Endothelial cell of hepatic sinusoid (primary cell): Measurements from ENCODE around the gene MT2A.
"Not testable (repeated sequence)": the region's sequence is repeated elsewhere in the genome, so short reads cannot be mapped to it uniquely, and the experiment has no call there.

ENCODE experiments used
- in situ Hi-C: cut with HindIII; loops from 2 replicates; pipeline ENCODE4 v1.10.0; 2017; ENCODE audit warnings: low sequenced_read_pairs

Gene MT2A

DNA sequence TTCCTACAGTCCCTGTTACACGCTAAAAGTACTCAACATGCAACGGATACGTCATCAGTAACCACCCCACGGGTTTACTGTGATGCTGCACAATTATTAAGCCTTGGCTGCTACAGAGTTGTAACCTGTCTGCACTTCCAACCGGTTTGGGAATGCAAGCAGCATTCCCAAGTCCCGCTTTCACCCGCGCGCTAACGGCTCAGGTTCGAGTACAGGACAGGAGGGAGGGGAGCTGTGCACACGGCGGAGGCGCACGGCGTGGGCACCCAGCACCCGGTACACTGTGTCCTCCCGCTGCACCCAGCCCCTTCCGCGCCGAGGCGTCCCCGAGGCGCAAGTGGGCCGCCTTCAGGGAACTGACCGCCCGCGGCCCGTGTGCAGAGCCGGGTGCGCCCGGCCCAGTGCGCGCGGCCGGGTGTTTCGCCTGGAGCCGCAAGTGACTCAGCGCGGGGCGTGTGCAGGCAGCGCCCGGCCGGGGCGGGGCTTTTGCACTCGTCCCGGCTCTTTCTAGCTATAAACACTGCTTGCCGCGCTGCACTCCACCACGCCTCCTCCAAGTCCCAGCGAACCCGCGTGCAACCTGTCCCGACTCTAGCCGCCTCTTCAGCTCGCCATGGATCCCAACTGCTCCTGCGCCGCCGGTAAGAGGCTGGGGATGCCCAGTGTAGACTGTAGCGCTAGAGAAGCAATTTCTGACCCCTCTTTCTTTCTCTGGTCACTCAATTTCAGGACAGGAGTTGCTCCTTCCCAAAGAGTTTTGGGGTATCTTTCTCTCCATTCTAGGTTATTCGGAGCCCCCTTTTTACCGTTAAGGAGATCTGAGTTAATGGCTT, at the start of gene MT2A:
TSS of gene MT2A (plus strand) at position 542 of the 833 bp plus-strand sequence. CDS start at position 614, 72 bp downstream.
- in situ Hi-C loops, result no loop called here

DNA sequence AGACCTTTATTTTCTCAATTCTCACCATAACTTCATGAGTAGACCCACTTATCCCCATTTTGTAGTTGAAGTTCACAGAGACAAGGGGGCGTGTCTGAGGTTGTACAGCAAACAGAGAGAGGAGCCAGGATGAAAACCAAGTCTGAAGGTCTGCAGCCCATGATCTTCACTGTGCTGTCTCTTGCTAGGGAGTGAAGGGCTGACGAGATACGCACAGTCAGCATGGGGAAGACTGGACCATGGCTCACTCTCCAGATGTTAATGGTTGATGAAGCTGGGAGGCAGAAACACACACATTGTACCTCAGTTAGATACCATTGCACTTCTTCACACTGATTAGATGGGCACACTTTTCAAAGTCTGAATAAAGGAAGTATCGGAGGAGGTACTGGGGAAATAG, 49.3 kb upstream of the MT2A start:
- in situ Hi-C loops, result no loop called here

DNA sequence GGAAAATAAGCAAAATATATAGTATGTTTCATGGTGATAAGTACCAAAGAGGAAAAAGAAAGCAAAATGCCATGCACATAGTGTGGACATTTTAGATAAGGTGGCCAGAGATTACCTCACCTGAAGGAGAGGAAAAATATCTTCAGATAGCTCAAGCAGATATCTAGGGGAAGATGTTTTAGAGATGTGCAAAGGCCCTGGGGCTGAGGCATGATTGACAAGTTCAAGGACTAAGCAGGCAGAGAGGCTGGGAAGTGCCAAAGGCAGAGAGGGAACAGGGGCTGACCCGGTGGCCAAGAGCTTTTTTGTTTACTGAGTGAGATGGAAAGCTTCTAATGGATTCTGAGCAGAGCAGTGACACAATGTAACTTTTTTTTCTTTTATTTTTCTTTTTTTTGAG, 47.9 kb upstream of the MT2A start:
- in situ Hi-C loops, result no loop called here

DNA sequence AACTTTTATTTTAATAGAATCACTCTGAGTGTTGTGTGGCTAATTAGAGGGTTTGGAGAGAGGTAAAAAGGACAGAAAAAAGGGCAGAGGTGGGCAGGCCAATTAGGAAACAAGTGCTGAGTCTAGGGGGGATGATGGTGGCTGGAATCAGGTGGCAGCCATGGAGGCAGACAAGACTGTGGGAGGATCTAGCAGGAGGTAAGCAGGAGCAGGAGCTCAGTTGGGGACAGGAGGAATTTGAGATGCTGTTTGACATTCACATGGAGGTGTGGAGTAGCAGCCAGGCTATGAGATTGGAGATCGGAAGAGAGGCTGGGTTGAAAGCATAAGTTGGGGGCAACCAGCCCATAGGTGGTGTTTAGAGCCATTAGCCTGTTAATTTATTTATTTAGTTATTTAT, 47.3 kb upstream of the MT2A start:
- in situ Hi-C loops, result no loop called here

DNA sequence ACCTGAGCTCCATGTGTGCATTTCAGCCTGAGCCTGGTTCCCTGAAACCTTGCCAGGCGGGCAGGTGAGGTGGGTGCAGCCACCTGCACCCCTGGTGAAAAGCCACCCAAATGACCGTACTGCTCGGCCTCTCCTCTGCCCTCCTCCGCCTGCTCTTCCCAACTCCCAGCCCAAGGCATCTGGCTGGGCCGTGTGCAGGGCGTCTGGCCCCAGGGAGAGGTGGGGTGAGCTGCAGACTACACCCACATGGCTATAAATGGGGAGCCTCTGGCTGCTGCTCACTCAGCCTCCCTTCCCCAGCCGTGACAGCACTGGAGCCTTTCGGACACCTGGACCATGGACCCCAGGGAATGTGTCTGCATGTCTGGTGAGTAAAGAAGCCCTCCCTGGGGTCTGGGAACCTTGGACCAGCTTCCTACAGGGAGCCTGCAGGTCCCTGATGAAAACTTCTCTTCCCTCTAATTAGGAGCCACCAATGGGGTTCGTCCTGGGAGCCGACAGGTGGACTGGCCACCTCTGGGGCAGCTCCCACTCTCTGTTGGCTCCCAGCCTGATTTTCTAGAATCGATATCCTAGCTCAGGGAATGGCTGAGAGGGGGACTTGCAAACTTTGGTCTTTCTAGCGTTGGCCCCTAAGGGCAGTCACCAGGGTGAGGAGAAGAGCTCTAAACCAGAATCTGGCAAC, 43.4 kb upstream of the MT2A start, which contains the start of gene MT4:
TSS of gene MT4 (plus strand) at position 281 of the 685 bp plus-strand sequence. CDS start at position 337, 56 bp downstream.
- in situ Hi-C loops, result loop anchor here (5.0 kb wide), 1 partner anchor 87 kb away; the partner anchor contains the start of gene MT1B

DNA sequence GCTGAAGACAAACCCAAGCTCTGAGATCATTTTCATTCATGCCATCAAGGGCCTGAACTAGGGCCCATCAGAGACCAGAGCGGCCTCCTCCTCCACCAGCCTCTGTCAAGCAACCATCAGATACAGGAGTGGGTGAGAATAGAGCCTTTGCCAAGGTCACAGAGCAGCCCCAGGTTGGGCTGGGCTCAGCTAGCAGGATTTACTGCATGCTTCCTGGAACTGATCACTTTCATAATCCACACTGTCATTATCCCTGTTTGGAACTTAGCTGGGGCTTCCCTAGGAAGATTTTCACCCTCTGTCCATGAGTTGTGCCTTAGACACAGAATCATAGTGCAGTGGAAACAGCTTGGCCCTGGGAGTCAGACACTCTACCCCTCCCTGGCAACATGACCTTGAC, 38.4 kb upstream of the MT2A start:
- in situ Hi-C loops, result loop anchor here (5.0 kb wide), 1 partner anchor 82 kb away; the partner anchor contains the start of gene MT1B

DNA sequence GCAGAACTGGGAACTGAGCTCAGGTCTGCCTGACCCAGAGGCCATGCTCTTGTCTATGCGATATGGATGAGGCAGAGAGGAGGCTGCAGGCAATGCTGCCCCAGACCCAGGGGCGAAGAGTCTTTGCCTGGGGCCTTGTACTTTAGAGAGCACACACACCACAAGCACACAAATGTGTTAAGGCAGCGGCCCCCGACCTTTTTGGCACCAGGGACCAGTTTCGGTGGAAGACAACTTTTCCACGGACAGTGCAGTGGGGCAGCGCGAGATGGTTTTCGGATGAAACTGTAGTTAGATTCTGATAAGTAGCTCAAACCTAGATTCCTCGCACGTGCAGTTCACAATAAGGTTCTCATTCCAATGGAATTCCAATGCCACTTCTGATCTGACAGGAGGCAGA, 36.9 kb upstream of the MT2A start:
- in situ Hi-C loops, result no loop called here

DNA sequence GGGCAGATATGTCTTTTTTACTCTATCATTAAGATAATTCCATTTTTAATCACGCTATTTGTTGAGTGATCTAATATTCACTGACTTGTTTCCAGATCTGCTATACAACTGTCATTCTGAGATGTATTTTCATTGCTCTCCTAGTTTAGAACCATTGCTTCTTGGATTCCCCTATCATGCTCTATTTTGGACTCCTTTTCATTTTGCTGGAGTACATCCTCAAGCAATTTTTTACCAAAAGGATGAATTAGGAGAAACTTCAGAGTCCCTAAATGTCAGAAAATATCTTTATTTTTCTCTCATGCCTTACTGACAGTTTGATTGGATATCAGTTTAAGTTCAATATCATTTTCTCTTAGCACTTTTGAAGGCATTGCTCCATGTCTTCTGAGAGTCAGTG, 33.8 kb upstream of the MT2A start:
- in situ Hi-C loops, result no loop called here

DNA sequence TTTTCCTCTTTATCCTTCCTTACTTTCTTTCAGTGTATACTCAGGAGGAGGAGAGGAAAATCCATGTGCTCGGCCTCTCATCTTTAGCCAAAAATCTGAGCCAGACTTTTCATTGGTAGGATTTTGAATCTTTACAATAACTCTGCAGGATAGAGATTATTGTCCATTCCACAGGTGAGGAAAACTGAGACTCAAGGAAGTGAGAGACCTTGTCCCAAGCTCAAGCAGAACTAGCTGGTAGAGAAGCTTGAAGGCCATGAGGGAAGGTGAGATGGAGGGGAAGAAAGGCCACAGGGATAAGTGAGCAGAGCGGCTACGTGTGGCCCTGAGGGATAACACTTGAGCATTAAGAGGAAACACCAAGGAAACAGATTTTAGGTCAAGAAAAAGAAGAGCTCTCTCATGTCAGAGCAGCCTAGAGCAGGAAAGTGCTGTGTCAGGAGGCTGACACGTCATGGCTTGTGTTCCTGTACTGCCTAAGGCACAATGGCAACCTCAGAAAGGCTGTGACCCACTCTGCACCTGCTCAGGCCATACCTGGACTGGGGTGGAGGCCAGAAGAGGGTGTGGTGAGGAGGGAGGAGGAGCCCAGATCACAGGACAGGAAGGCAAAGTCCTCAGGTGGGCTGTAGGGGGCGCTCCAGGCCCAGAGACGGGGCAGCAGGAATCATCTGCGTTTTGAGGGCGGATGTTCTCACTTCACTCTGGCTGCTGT, 31.6 kb upstream of the MT2A start:
- in situ Hi-C loops, result no loop called here

DNA sequence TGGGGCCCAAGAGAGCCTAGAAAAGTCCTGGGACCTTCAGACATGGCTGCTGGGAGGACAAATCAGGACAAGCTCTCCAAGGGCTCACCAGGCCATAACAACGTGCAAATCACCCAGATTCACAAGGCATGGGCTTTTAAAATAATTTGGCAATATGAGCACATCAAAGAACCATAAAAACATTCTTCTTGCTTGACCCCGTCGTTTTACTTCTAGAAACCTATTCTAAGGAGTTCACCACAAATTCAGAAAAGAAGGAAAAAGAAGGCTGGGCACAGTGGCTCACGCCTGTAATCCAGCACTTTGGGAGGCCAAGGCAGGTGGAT, 31.1 kb upstream of the MT2A start:
- in situ Hi-C loops, result no loop called here

DNA sequence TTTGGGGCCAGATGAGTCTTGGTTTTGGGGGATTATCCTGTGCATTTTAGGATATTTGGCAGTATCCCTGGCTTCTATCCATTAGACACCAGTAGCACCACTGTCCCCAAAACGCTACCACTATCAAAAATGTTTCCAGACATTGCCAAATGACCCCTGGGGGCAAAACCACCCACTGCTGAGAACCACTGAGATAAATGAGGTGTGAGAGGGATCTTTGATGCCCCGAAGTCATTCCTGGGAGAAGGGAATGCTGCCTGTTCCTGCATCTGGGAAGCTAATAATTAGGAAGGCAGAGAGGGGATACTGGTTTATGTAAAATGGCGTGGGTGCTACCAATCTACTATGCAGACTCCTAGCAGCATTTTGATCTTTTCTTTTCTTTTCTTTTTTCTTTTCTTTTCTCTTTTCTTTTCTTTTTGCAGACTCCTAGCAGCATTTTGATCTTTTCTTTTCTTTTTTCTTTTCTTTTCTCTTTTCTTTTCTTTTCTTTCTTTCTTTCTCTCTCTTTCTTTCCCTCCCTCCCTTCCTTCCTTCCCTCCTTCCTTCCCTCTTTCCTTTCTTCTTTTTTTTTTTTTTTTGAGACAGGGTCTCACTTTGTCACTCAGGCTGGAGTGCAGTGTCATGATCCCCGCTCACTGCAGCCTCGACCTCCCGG, 27.9 kb upstream of the MT2A start:
- in situ Hi-C loops, result no loop called here

DNA sequence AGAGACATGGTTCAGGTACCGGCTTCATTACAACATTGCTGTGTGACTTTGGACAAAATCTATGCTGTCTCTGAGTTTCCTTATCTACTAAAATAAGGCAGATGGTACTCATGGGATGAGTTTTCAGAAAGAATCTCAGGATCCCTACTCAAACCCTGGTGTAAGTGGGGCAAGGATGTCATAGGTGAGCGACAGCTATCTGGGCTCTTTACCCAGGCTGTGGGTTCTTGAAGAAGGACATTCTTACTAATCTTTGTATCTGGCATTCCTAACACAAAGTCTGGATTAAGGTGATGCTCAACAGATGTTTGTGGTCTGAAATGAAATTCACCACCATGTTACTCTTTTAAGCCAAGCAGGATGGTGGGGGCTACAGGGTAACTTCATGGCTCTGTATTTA, 25.5 kb upstream of the MT2A start:
- in situ Hi-C loops, result not testable (repeated sequence)

DNA sequence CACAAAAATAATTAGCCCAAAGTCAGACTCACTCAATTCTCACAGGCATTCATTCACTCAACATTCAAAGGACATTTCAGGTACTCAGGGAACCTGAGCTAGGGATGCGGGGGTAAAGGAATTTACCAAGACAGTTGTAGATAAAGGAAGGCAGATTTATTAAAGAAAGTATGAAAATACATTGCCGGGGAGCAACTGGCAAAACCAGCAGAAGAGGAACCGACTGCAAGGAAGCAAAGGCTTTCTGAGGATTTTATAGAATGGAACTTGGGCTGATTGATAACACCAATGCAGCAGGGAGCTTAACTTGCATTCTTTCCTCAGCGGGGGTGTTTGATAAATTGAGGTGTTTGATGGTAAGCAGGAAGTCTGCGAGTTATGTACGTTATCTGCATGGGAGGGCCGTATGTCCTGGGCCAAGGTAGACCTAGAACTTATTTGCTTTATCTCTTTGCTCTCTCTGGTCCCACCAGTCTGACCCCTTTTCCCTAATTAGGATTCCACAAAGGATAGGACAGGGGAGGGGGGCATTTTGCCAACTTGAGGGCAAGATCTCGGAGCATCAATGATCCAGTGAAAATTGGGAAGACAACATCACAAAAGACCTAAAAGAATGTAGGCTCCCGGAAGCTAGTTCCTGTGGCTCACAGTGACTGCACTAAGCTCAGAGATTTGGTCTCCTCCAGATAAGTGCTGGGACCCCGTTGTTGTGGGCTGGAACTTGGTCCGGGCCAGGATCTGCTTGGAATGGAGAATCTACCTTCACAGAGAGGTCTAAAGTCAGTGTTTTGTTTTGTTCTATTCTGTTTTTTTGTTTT, 24.8 kb upstream of the MT2A start:
- in situ Hi-C loops, result no loop called here

DNA sequence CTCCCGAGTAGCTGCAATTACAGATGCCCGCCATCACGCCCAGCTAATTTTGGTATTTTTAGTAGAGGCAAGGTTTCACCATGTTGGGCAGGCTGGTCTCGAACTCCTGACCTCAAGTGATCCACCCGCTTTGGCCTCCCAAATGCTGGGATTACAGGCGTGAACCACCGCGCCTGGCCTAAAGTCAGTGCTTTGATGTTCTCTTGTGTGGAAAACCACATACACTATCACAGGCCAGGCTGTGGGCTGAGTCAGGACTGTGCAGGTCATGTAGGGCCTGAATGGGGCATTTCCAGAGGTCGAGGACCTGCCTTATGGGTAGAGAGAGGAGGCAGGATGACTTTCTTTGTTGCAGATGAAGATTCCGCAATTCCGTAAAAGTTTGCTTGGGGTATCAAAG, 24.1 kb upstream of the MT2A start:
- in situ Hi-C loops, result no loop called here

DNA sequence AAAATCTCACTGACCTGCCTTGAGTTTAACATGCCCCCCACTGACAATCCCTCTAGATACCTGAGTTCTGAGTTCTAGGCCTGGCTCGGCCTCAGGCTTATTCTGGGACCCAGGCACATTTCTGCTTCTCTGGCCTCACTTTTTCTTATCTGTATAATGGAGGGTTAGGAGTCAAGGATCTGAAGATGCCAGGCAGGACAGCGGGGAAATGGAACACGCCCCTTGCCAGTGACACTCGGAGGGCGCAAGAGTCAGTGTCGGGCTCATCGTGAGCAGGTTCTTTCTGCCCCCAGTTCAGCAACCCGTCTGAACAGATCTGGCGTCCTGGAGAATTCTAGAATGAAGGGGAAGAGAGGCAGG, 19.6 kb upstream of the MT2A start:
- in situ Hi-C loops, result no loop called here

DNA sequence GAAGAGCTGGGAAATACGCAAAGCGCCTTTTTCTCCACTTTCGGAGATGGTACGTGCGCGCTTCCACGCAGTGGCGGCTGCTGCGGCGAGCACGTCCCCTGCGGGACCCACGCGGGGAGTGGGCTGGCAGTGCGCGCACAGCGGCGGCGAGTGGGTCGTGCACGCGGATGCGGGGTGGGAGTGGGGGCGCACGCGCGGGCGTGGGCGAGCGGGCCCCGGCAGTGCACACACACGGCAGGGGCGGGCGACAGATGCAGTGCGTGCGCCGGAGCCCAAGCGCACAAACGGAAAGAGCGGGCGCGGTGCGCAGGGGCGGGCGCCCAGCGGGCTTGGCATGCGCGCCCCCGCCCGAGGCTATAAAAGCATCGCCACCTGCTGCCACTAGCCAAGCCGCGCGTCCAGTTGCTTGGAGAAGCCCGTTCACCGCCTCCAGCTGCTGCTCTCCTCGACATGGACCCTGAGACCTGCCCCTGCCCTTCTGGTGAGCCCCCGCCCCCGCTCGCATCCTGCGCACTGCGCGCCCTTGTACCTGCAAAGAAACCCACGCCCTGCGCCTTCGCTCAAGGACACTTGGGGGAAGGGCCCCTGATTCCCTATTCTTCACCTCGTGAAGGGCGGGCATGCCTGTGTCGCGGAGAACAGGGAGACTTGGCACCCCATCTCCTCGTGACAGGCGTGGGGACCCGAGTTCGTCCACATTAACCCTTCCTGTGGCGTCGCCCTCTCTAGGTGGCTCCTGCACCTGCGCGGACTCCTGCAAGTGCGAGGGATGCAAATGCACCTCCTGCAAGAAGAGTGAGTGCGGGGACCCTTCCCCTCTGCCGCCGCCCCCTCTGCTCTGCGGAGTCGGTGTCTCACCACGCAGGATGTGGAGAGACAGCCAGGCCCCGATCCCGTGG, 19.0 kb upstream of the MT2A start, which contains the start of gene MT3:
TSS of gene MT3 (plus strand) at position 388 of the 899 bp plus-strand sequence. CDS start at position 451, 63 bp downstream.
- in situ Hi-C loops, result no loop called here

DNA sequence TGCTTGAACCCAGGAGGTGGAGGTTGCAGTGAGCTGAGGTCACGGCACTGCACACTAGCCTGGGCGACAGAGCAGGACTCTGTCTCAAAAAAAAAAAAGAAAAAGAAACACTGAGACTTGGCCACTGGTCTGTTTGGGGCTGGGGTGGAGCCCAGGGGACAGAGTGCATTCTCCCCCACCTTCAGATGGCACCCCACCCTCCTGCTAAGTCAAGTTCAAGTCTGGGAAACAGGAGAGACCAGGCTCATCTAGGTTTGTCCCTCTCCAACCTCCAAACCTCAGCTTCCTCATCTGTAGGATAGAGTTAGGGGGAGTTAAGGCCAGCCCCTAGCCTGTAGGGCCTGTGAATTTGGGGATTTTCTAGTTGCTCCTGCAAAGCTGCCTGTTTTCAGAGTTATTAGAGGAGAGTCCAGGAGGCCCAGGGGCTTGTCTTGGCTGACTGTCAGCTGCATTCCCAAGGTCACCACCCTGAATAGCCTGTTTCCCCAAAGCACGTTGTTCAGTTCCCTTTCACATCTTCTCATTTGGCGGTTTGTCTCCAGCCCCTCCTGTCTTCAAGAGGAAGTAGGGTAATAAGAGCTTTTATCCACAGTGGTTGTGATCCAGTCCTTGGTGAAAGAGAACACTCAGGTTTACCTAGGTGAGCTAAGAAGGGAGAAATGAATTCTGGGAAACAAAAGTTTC, 16.9 kb upstream of the MT2A start:
- in situ Hi-C loops, result no loop called here

DNA sequence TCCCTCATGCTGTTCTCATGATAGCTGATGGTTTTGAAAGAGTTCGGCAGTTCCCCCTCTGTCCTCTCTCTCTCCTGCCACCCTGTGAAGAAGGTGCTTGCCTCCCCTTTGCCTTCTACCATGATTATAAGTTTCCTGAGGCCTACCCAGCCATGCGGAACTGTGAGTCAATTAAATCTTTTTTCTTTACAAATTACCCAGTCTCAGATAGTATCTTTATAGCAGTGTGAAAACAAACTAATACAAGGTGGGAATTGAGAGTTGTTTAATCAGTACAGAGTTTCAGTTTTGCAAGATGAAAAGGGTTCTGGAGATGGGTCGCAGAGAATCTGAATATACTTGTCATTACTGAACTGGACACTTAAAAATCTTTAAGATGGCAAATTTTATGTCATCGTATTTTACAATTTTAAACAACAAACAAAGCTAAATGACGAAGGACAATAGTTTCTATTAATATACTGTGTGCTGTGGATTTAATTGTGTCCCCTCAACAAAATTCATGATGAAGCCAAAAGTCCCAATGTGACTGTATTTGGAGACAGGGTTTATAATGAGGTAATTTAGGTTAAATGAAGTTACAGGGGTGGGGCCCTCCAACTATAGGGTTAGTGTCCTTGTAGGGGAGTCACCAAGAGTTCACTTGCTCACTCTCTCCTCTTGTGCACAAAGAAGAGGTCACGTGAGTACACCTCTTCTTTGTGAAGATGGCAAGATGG, 14.7 kb upstream of the MT2A start:
- in situ Hi-C loops, result no loop called here
